Activated CD8-positive, alpha-beta T cell treated with anti-CD3 and anti-CD28 coated beads for 36 hours (primary cell): ENCODE measurements around the gene TMEM156. TPM values are rescaled to one million over a fixed set of nuclear protein-coding genes. Genes with fewer than 3 reads are reported as not detected.

Source experiments
- ATAC-seq: fragments of 200-7000 bp; cut with Tn5 transposase; one replicate; pipeline ENCODE4 v1.10.0; 2021; ENCODE audit warnings: mild to moderate bottlenecking, moderate library complexity
- CTCF ChIA-PET: fragments of 350-600 bp; sonication (Branson Sonifier 250); formaldehyde crosslinking; loops from one replicate; lab custom pipeline; 2021; ENCODE audit warnings: antibody characterized with exemption; lab: Charles Lee
- POLR2A ChIA-PET: fragments of 350-600 bp; sonication (Branson Sonifier 250); formaldehyde crosslinking; loops from one replicate; lab custom pipeline; 2021; ENCODE audit warnings: antibody characterized with exemption; lab: Charles Lee
- DNase-seq: peaks from one replicate; pipeline ENCODE4 v3.0.0-alpha.2; 2020
- H3K27ac Mint-ChIP-seq: one replicate; pipeline ENCODE4 v1.8.0; 2021; ENCODE audit warnings: mild to moderate bottlenecking, mixed read lengths
- H3K27me3 Mint-ChIP-seq: one replicate; pipeline ENCODE4 v1.8.0; 2021; ENCODE audit warnings: mixed read lengths
- H3K36me3 Mint-ChIP-seq: one replicate; pipeline ENCODE4 v1.8.0; 2021; ENCODE audit warnings: low read depth, mixed read lengths
- H3K4me1 Mint-ChIP-seq: one replicate; pipeline ENCODE4 v1.8.0; 2021; ENCODE audit warnings: low read depth, mixed read lengths
- H3K4me3 Mint-ChIP-seq: one replicate; pipeline ENCODE4 v1.8.0; 2021; ENCODE audit warnings: mild to moderate bottlenecking, moderate library complexity, mixed read lengths
- H3K9me3 Mint-ChIP-seq: one replicate; pipeline ENCODE4 v1.8.0; 2021; ENCODE audit warnings: mixed read lengths
- CTCF ChIP-seq: fragments of 200-600 bp; IDR thresholded peaks from one replicate; pipeline ENCODE4 v1.8.0; 2022; ENCODE audit warnings: antibody characterized with exemption, mild to moderate bottlenecking
- intact Hi-C: fragments of 100-400 bp; cut with micrococcal nuclease; formaldehyde crosslinking; loops from one replicate; pipeline ENCODE4 v1.10.0; 2022
- total RNA-seq, 2 experiments: library from RNA; stranded (reverse); gene quantifications; one replicate each; pipeline ENCODE4 v1.2.3, GENCODE V29; 2021

TMEM156 gene
- total RNA-seq, 2 experiments from 2014 or later = 11.7 to 12.0 TPM

DNA sequence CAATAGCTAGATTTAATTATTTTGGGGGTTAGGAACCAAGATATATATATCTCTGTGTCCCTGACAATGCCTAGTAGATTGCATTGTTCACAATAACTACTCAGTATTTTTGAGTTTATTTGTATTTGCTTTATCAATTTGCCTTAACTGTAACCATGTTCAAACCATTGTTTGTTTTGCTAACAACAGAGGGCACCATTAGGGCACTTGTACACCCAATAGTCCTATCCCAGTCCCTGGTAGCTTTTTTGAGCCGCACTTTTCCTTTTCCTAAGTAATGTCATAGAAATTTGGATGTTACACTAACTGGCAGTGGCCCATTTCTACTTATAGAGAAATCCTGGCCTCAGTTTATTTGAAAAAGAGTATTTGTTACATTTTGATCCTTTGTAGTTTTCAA is 29.2 kb upstream of the TMEM156 start:
- no peaks in the 10 kb centered on the region for H3K27me3 Mint-ChIP-seq
- peaks cover 12% of the 10 kb centered on the region for H3K4me1 Mint-ChIP-seq
- no peaks in the 10 kb centered on the region for H3K36me3 Mint-ChIP-seq
- no peak for TF ChIP-seq CTCF
- ChIA-PET CTCF (no interaction called here), POLR2A (no interaction called here)
- H3K4me3 Mint-ChIP-seq = no peak overlapping the region
- no peak for ATAC-seq
- H3K9me3 Mint-ChIP-seq = no peaks in the 10 kb centered on the region
- no peak for DNase-seq
- intact Hi-C loops = no loop called here
- no peak overlapping the region for H3K27ac Mint-ChIP-seq

GRCh38 chr4:39056023-39056422 is 23.8 kb upstream of the TMEM156 start:
- H3K36me3 Mint-ChIP-seq = no peaks in the 10 kb centered on the region
- DNase-seq = no peak
- intact Hi-C loops = no loop called here
- no peak overlapping the region for H3K4me3 Mint-ChIP-seq
- H3K27ac Mint-ChIP-seq = no peak overlapping the region
- no peaks in the 10 kb centered on the region for H3K27me3 Mint-ChIP-seq
- H3K9me3 Mint-ChIP-seq = no peaks in the 10 kb centered on the region
- no peak for TF ChIP-seq CTCF
- peaks cover 5% of the 10 kb centered on the region for H3K4me1 Mint-ChIP-seq
- ChIA-PET CTCF (interaction anchor here (1.2 kb wide), 1 partner anchor 12 kb away, joined by 3 read pairs; no protein-coding TSS in a partner anchor), POLR2A (no interaction called here)
- ATAC-seq = no peak

DNA sequence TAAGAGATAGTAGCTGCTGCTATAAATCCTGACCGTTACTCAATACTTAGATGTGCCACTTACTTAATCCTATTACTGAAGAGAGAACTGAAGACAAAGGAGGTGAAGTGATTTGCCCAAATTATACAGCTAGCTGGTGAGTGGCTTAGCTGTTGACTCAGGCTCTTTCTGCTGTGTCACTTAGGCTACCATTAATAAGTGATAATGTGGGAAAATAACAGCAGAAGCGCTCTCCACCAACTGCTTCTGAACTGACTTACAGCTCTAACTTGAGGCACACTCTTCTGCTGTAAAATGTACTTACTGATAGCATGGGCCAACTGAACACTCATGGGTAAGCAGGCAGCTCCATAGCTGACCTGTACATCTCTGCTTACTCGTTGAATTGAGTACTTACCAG is 22.3 kb upstream of the TMEM156 start:
- ChIA-PET POLR2A (no interaction called here), CTCF (interaction anchor here (0.9 to 1.7 kb wide), 2 partner anchors 80 to 272 kb away, joined by 3 to 4 read pairs; partner anchors contain the start of gene TLR10)
- Mint-ChIP-seq H3K36me3 (no peaks in the 10 kb centered on the region), H3K4me3 (no peak overlapping the region), H3K4me1 (peaks cover 5% of the 10 kb centered on the region), H3K9me3 (no peaks in the 10 kb centered on the region), H3K27ac (no peak overlapping the region), H3K27me3 (no peaks in the 10 kb centered on the region)
- ATAC-seq (no peak), DNase-seq (no peak)
- intact Hi-C loops = no loop called here
- no peak for TF ChIP-seq CTCF

DNA sequence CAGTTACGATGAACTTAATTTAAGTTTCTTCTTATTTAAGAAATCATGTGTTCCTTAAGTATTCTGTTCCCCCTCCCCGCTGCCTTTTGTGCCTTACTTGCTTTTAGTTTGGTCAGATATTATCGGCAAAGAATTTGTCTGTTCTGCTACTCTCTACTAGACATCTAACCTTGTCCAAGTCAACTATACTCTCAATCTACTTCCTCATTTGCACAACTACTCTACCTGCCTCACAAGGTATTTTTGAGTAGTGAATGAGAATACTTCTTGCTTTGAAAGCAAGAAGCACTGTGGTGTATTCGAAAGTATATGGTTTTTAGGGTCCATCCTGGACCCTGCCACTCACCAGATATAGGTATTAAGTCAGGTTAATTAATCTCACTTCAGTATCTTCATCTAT is 21.8 kb upstream of the TMEM156 start:
- intact Hi-C loops = no loop called here
- ChIA-PET CTCF (interaction anchor here (0.9 to 1.7 kb wide), 4 partner anchors 81 to 294 kb away, joined by 3 to 4 read pairs (median 4); partner anchors contain the start of gene TLR10), POLR2A (no interaction called here)
- TF ChIP-seq CTCF = no peak
- Mint-ChIP-seq H3K36me3 (no peaks in the 10 kb centered on the region), H3K4me1 (peaks cover 5% of the 10 kb centered on the region), H3K4me3 (no peak overlapping the region), H3K27ac (no peak overlapping the region), H3K9me3 (no peaks in the 10 kb centered on the region), H3K27me3 (no peaks in the 10 kb centered on the region)
- ATAC-seq (no peak), DNase-seq (no peak)

DNA sequence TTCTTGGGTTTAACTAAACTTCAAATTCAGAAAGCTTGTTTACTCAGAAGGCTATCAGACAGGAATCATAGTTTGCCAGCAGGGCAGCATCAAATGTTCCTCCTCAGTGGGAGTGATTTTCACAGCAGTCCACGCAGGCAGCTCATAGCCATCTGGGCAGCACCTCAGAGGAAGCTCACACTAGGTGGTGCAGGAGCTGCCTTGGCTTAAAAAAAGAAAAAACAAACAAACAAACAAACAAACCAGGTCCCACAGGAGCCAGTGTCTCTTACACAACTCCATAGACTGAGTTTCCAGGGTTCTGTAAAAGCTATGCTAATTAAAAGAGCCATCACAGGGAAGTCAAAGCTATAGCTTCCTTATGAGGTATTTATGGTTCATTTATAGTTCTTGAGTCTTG is 19.3 kb upstream of the TMEM156 start:
- intact Hi-C loops = no loop called here
- no peaks in the 10 kb centered on the region for H3K27me3 Mint-ChIP-seq
- H3K27ac Mint-ChIP-seq = no peak overlapping the region
- CTCF ChIA-PET = interaction anchor here (0.7 to 1.8 kb wide), 4 partner anchors 9 to 149 kb away, joined by 3 to 6 read pairs (median 4); no protein-coding TSS in a partner anchor
- ATAC-seq = no peak
- no peaks in the 10 kb centered on the region for H3K36me3 Mint-ChIP-seq
- TF ChIP-seq CTCF = no peak
- DNase-seq = no peak
- POLR2A ChIA-PET = no interaction called here
- H3K4me3 Mint-ChIP-seq = no peak overlapping the region
- H3K9me3 Mint-ChIP-seq = no peaks in the 10 kb centered on the region
- H3K4me1 Mint-ChIP-seq = peaks cover 25% of the 10 kb centered on the region
